Measurements from ENCODE around the gene NSMCE1. TPM values are rescaled to one million over a fixed set of nuclear protein-coding genes. Genes with fewer than 3 reads are reported as not detected.

Gene NSMCE1
- total RNA-seq, 1 experiment from 2014 or later, result 19.3 TPM

- no peak for TF ChIP-seq CTCF (conservative IDR thresholded peaks at IDR 0.05)
- Histone ChIP-seq H3K9ac (ENCODE audit: extremely low read depth, insufficient read length, low read length) (no peak overlapping the region), H3K79me1 (ENCODE audit: insufficient read depth, low read depth, low read length, poor library complexity, severe bottlenecking) (no peaks in the 10 kb centered on the region), H4K5ac (ENCODE audit: insufficient read length, low read depth, low read length) (no peak overlapping the region), H3K9me3 (ENCODE audit: control insufficient read depth, low read depth, low read length) (no peaks in the 10 kb centered on the region), H2AFZ (ENCODE audit: low read length) (no peak overlapping the region), H3K27ac (ENCODE audit: insufficient read length, low read depth, low read length) (no peak overlapping the region), H3K4me2 (ENCODE audit: insufficient read depth, insufficient read length, low read length) (no peak overlapping the region), H2BK15ac (ENCODE audit: low read depth, low read length) (no peak overlapping the region), H3K56ac (ENCODE audit: insufficient read length, low read depth, low read length) (no peak overlapping the region), H3K79me2 (ENCODE audit: insufficient read depth, low read length) (no peaks in the 10 kb centered on the region), H2BK12ac (ENCODE audit: insufficient read length, low read depth, low read length) (no peak overlapping the region), H2BK20ac (ENCODE audit: low read depth, low read length, poor library complexity, severe bottlenecking) (no peak overlapping the region), H2BK5ac (ENCODE audit: insufficient read length, low read length) (no peak overlapping the region), H3K27me3 (ENCODE audit: insufficient read depth, low read length) (no peaks in the 10 kb centered on the region), H4K91ac (ENCODE audit: insufficient read length, low read depth, low read length) (no peak overlapping the region), H3K4me1 (ENCODE audit: insufficient read depth, low read length) (peaks cover 4% of the 10 kb centered on the region; the same call in 1 of the 2 replicates), H3K23ac (ENCODE audit: insufficient read length, low read depth, low read length) (no peak overlapping the region), H3K18ac (ENCODE audit: insufficient read length, low read depth, low read length) (no peak overlapping the region), H4K20me1 (ENCODE audit: control insufficient read depth, insufficient read depth, insufficient read length) (no peaks in the 10 kb centered on the region), H2BK120ac (ENCODE audit: low read depth, low read length, poor library complexity, severe bottlenecking) (no peak overlapping the region), H2AK5ac (ENCODE audit: insufficient read length, low read length) (no peak overlapping the region), H3T11ph (ENCODE audit: low read length) (no peak overlapping the region), H3K23me2 (ENCODE audit: insufficient read length, low read depth, low read length, poor library complexity, severe bottlenecking) (no peaks in the 10 kb centered on the region), H3K4ac (ENCODE audit: low read depth, low read length) (no peak overlapping the region), H3K14ac (ENCODE audit: insufficient read depth, low read length) (no peak overlapping the region; the same call in 1 of the 2 replicates), H4K8ac (replicated peaks; ENCODE audit: insufficient read length, low read depth, low read length) (no peak overlapping the region)
- WGBS (ENCODE audit: extremely low coverage, insufficient read length, low lambda C conversion rate), result no CpG with 5 or more reads among the region's 9 CpGs
- no peaks in the 10 kb centered on the region for H3K9me3 Mint-ChIP-seq
- H3K4me1 Mint-ChIP-seq, result peaks cover 20 to 33% of the 10 kb centered on the region in 2 experiments
- no peak overlapping the region for H3K4me3 Mint-ChIP-seq
- DNase-seq, result peak; percentile 9
- no peak overlapping the region for H3K27ac Mint-ChIP-seq
- H3K36me3 Mint-ChIP-seq (ENCODE audit: insufficient read depth in 1 of 3, low read depth in 3 of 3), result no peaks in the 10 kb centered on the region
- peaks cover 1% of the 10 kb centered on the region; the same call in 1 of the 2 replicates for H3K27me3 Mint-ChIP-seq (ENCODE audit: low read depth)
These were observed 28.5 kb downstream of the NSMCE1 start for GRCh38 chr16:27239906-27240655.

All from H9 (cell line).